Vagina (tissue), 2 donors: ENCODE measurements around the gene INPP5B. TPM values are rescaled to one million over a fixed set of nuclear protein-coding genes. Genes with fewer than 3 reads are reported as not detected.

Experiments used
- DNase-seq, 2 donors: peaks; one replicate each; pipeline ENCODE4 v3.0.0-alpha.2; 2017; ENCODE audit errors: extremely low spot score in 2 of 2
- H3K27ac ChIP-seq: fragments of 200-600 bp; sonication (generic); one replicate; pipeline ENCODE4 v1.5.1; 2019
- H3K27me3 ChIP-seq: fragments of 200-600 bp; sonication (generic); one replicate; pipeline ENCODE4 v1.5.1; 2019
- H3K36me3 ChIP-seq, 2 donors: fragments of 200-600 bp; sonication (generic); one replicate each; pipeline ENCODE4 v1.5.1; 2017 to 2019
- H3K4me1 ChIP-seq: fragments of 200-600 bp; sonication (generic); one replicate; pipeline ENCODE4 v1.5.1; 2019
- H3K4me3 ChIP-seq, 2 donors: fragments of 200-600 bp; sonication (generic); 1 replicate in 1 of 2; 2 replicates in 1 of 2; pipeline ENCODE4 v1.5.1; 2016 to 2019
- H3K9me3 ChIP-seq: fragments of 200-600 bp; sonication (generic); one replicate; pipeline ENCODE4 v1.5.1; 2019
- POLR2A ChIP-seq, 2 donors: fragments of 450-650 bp; IDR thresholded peaks; one replicate each; pipeline ENCODE4 v1.6.1; 2017; ENCODE audit warnings: antibody characterized with exemption in 2 of 2, mild to moderate bottlenecking in 2 of 2, moderate library complexity in 2 of 2
- POLR2AphosphoS5 ChIP-seq, 2 donors: sonication (generic); formaldehyde crosslinking; IDR thresholded peaks; one replicate each; pipeline ENCODE4 v1.9.0; 2017; ENCODE audit warnings: antibody characterized with exemption in 2 of 2, mild to moderate bottlenecking in 2 of 2, low read depth in 1 of 2; ENCODE audit not compliant: insufficient read depth in 1 of 2
- intact Hi-C: fragments of 100-400 bp; cut with DNase I; formaldehyde crosslinking; loops from one replicate; pipeline ENCODE4 v1.15.1; 2023
- total RNA-seq: library from RNA; depleted of rRNA; stranded (reverse); fragments of >200 nt; gene quantifications from one replicate; pipeline ENCODE4 v1.2.3, GENCODE V29; 2016
- TF ChIP-seq, protein P1 (sequence below), 3 experiments: fragments of 450-650 bp in 2 of 3; fragments of 200-600 bp in 1 of 3; sonication (generic) in 1 of 3; IDR thresholded peaks; one replicate each; pipeline ENCODE4 v1.5.1; 2017 to 2019; ENCODE audit warnings: antibody characterized with exemption in 3 of 3, mild to moderate bottlenecking in 2 of 3, moderate library complexity in 2 of 3

The INPP5B gene
- total RNA-seq, 1 donor from 2014 or later: 31.2 TPM

DNA sequence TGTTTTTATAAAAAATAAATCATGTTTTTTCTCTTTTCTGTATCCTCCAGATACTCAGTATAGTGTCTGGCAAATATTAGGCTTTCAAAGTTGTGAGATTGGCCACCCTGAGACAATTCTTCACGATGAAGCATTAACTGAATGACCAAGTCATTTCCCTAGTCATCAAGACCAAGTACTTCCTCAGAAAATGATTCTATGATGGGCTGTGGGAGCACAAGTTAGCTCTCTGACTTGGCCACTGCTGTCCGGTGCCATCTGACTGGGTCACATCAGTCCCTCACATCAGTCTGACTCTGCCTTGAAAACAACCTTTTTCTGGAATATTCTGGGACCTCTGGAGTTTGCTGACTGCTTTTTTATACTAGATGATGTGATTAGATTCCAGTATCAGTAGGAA lies 125.4 kb downstream of the INPP5B start:
- Histone ChIP-seq H3K36me3 (peaks cover 0 to 52% of the 10 kb centered on the region in 2 donors), H3K27me3 (no peaks in the 10 kb centered on the region), H3K9me3 (no peaks in the 10 kb centered on the region), H3K4me1 (peaks cover 8% of the 10 kb centered on the region), H3K4me3 (no peak overlapping the region), H3K27ac (no peak overlapping the region)
- intact Hi-C loops: no loop called here
- no peak for DNase-seq
- TF ChIP-seq POLR2A (IDR thresholded peaks at IDR 0.05): no peak
- TF ChIP-seq POLR2AphosphoS5 (IDR thresholded peaks at IDR 0.05; ENCODE audit: insufficient read depth in 1 of 2, low read depth in 1 of 2): no peak
- TF ChIP-seq, protein P1, sequence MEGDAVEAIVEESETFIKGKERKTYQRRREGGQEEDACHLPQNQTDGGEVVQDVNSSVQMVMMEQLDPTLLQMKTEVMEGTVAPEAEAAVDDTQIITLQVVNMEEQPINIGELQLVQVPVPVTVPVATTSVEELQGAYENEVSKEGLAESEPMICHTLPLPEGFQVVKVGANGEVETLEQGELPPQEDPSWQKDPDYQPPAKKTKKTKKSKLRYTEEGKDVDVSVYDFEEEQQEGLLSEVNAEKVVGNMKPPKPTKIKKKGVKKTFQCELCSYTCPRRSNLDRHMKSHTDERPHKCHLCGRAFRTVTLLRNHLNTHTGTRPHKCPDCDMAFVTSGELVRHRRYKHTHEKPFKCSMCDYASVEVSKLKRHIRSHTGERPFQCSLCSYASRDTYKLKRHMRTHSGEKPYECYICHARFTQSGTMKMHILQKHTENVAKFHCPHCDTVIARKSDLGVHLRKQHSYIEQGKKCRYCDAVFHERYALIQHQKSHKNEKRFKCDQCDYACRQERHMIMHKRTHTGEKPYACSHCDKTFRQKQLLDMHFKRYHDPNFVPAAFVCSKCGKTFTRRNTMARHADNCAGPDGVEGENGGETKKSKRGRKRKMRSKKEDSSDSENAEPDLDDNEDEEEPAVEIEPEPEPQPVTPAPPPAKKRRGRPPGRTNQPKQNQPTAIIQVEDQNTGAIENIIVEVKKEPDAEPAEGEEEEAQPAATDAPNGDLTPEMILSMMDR (IDR thresholded peaks at IDR 0.05): no peak

DNA sequence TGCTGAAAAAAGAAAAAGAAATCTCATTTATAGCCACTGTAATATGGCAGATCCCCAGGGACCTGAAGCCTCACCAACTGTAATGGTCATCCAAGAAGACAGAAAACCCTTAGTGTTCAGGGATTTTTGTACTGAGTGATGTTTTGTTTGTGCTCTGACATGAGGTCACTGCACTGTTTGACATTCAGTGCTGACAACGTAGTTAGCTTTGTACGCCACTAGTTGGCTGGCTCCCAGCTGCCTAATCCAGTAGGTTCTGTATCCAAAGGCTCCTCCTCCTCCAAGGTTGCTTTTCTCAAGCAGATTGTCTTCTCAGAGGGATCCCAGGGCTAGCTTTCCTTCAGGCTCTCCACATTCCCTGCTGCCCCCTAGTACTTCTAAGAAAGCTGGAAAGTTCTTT lies 129.4 kb downstream of the INPP5B start:
- Histone ChIP-seq H3K36me3 (peaks cover 0 to 49% of the 10 kb centered on the region in 2 donors), H3K4me1 (peaks cover 8% of the 10 kb centered on the region), H3K9me3 (no peaks in the 10 kb centered on the region), H3K4me3 (no peak overlapping the region), H3K27me3 (no peaks in the 10 kb centered on the region), H3K27ac (no peak overlapping the region)
- intact Hi-C loops: no loop called here
- no peak for TF ChIP-seq POLR2A (IDR thresholded peaks at IDR 0.05)
- TF ChIP-seq, protein P1 (IDR thresholded peaks at IDR 0.05): no peak
- TF ChIP-seq POLR2AphosphoS5 (IDR thresholded peaks at IDR 0.05; ENCODE audit: insufficient read depth in 1 of 2, low read depth in 1 of 2): no peak
- no peak for DNase-seq

DNA sequence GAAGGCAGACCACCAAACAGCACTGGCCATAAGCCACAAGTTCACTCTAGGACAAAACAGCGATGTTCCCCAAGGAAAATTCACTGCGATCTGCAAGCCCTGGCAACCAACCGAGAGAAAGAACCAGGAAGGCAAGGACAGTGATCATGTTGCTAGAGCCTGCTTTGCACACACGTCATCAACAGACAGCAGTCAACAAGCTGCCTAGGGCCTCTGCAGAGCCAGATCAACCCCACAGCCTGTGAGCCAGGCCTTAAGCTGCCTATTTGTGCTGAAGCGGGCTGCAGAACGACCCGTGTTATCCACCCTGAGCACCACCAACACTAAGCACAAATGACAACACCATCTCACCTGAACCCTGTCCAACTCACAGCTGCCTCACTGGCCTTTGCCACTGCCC lies 132.6 kb downstream of the INPP5B start:
- no peaks in the 10 kb centered on the region for H3K27me3 ChIP-seq
- H3K4me1 ChIP-seq: peaks cover 18% of the 10 kb centered on the region
- intact Hi-C loops: no loop called here
- no peaks in the 10 kb centered on the region for H3K9me3 ChIP-seq
- TF ChIP-seq POLR2A (IDR thresholded peaks at IDR 0.05) (no peak), POLR2AphosphoS5 (IDR thresholded peaks at IDR 0.05; ENCODE audit: insufficient read depth in 1 of 2, low read depth in 1 of 2) (no peak)
- TF ChIP-seq, protein P1 (IDR thresholded peaks at IDR 0.05): no peak
- no peak overlapping the region for H3K4me3 ChIP-seq
- DNase-seq: no peak
- no peak overlapping the region for H3K27ac ChIP-seq
- H3K36me3 ChIP-seq: peaks cover 0 to 22% of the 10 kb centered on the region in 2 donors

DNA sequence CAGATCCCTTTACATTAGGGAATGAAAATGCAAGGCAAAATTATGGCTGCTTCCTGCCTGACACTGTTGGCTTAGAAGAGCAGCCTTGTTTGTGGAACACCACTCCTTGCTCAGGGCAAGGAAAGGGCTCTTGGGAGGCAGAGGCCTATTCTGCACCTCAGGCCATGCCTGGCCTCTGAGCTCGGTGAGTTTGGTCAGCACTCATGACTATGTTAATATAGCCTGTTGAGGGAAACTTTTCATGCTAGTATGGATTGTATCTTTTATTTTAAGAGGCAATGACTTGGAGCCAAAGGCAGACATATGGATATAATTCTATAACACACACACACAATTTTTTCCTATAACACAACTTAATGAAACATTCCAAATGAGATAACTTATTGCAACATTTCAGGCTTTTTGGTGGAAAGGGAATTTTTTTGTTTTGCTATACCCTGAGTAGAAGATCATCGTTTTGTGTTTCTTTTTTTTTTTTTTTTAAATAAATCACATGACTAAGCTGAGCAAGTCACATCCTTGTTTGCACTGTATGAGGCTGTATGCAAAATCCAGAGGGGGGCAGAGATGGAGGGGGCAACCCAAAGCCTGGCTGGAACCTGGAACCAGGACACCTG lies 133.2 kb downstream of the INPP5B start:
- intact Hi-C loops: no loop called here
- TF ChIP-seq POLR2AphosphoS5 (IDR thresholded peaks at IDR 0.05; ENCODE audit: insufficient read depth in 1 of 2, low read depth in 1 of 2): no peak
- no peak for TF ChIP-seq POLR2A (IDR thresholded peaks at IDR 0.05)
- TF ChIP-seq, protein P1 (IDR thresholded peaks at IDR 0.05): no peak
- peaks cover 0 to 22% of the 10 kb centered on the region in 2 donors for H3K36me3 ChIP-seq

DNA sequence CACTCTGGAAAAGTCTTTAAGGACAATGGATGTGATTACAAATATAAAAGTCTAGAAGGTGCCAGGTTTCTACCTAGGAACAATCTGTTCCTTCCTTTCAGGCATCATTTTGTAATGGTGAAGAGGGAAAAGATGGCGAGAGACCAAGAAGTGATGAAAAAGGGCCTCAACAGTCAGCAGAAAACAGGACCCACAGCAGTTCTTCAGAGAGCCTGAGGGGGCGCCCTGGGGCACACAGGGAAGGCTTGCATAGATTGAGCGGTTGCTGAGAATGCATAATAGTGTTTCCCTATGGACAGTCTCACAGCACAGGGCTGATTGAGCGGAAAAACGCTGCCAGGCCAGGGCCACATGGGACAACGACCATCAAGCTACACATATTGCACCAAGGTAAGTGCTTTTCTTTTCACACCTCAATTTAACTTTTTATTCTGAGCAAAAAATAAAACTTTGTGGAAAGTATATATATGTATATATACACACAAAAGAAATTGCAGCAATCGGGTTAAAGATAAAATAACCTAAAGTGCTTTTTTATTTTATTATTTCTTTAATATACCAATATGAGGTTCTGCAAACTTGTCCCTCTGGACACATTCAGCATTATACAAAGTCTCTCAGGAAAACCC lies 135.7 kb downstream of the INPP5B start:
- no peak for DNase-seq
- peaks cover 0 to 16% of the 10 kb centered on the region in 2 donors for H3K36me3 ChIP-seq
- H3K27ac ChIP-seq: no peak overlapping the region

More for the DNA sequence above, 133.2 kb downstream of the INPP5B start:
- Histone ChIP-seq H3K27me3 (no peaks in the 10 kb centered on the region), H3K4me1 (peaks cover 24% of the 10 kb centered on the region), H3K27ac (no peak overlapping the region), H3K4me3 (no peak overlapping the region), H3K9me3 (no peaks in the 10 kb centered on the region)
- DNase-seq: no peak

More for the DNA sequence above, 135.7 kb downstream of the INPP5B start:
- no peaks in the 10 kb centered on the region for H3K9me3 ChIP-seq
- intact Hi-C loops: no loop called here
- peaks cover 31% of the 10 kb centered on the region for H3K4me1 ChIP-seq
- H3K27me3 ChIP-seq: no peaks in the 10 kb centered on the region
- no peak overlapping the region for H3K4me3 ChIP-seq
- no peak for TF ChIP-seq POLR2A (IDR thresholded peaks at IDR 0.05)
- TF ChIP-seq, protein P1 (IDR thresholded peaks at IDR 0.05): peak in 2 of 3 experiments; percentile 10 to 39
